Neural cell (in vitro differentiated cells): ENCODE data around the gene KRTAP10-5.

Experiments
- CTCF ChIP-seq: fragments of 450-650 bp; IDR thresholded peaks from 2 replicates; pipeline ENCODE4 v1.5.1; 2014; ENCODE audit warnings: antibody characterized with exemption, mild to moderate bottlenecking, moderate library complexity; ENCODE audit not compliant: poor library complexity, severe bottlenecking
- EP300 ChIP-seq: fragments of 450-650 bp; conservative IDR thresholded peaks from 2 replicates; pipeline ENCODE4 v1.6.1; 2014; ENCODE audit warnings: antibody characterized with exemption, mild to moderate bottlenecking, moderate library complexity; ENCODE audit not compliant: poor library complexity, severe bottlenecking
- TAF1 ChIP-seq: IDR thresholded peaks from 2 replicates; pipeline ENCODE4 v1.6.1; 2012; ENCODE audit warnings: low read depth

DNA sequence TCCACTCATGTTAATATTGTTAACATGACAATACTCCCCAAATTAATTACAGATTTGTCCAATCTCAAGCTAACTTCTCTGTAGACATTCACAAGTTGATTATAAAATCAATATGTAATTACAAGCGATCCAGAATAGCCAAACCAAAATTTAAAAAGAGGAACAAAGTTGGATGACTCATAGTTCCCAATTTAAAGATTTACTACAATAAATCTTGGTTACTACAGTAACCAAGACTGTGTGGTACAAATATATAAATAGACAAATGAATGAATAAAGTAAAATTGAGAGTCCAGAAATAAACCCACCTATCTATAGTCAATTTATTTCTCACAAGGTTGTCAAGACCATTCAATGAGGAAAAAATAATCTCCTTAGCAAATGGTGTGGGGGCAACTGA is 14.0 kb downstream of the KRTAP10-5 start:
- TF ChIP-seq CTCF (no peak), TAF1 (no peak), EP300 (no peak)
